ENCODE measurements around the gene RUSC1. TPM values are rescaled to one million over a fixed set of nuclear protein-coding genes. Genes with fewer than 3 reads are reported as not detected.

Gene RUSC1
- polyA plus RNA-seq, 1 of the 3 experiments (the other 2 are of a cell fraction): 49.9 TPM

DNA sequence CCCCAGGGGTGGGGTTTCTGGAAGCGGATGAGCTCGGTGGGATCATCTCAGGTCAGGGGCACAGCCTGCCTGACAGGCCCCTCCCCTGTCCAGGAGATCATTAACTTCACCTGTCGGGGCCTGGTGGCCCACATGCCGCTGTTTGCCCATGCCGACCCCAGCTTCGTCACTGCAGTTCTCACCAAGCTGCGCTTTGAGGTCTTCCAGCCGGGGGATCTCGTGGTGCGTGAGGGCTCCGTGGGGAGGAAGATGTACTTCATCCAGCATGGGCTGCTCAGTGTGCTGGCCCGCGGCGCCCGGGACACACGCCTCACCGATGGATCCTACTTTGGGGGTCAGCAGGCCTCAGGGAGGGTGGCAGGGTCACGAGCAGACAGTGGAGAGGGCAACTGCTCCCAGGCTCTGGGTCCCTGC lies 35.1 kb upstream of the RUSC1 start (continued):
- TF ChIP-seq, protein P1, sequence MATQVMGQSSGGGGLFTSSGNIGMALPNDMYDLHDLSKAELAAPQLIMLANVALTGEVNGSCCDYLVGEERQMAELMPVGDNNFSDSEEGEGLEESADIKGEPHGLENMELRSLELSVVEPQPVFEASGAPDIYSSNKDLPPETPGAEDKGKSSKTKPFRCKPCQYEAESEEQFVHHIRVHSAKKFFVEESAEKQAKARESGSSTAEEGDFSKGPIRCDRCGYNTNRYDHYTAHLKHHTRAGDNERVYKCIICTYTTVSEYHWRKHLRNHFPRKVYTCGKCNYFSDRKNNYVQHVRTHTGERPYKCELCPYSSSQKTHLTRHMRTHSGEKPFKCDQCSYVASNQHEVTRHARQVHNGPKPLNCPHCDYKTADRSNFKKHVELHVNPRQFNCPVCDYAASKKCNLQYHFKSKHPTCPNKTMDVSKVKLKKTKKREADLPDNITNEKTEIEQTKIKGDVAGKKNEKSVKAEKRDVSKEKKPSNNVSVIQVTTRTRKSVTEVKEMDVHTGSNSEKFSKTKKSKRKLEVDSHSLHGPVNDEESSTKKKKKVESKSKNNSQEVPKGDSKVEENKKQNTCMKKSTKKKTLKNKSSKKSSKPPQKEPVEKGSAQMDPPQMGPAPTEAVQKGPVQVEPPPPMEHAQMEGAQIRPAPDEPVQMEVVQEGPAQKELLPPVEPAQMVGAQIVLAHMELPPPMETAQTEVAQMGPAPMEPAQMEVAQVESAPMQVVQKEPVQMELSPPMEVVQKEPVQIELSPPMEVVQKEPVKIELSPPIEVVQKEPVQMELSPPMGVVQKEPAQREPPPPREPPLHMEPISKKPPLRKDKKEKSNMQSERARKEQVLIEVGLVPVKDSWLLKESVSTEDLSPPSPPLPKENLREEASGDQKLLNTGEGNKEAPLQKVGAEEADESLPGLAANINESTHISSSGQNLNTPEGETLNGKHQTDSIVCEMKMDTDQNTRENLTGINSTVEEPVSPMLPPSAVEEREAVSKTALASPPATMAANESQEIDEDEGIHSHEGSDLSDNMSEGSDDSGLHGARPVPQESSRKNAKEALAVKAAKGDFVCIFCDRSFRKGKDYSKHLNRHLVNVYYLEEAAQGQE (IDR thresholded peaks at IDR 0.05; ENCODE audit: low read depth, low read length): no peak
- TF ChIP-seq RFX5 (IDR thresholded peaks at IDR 0.05; ENCODE audit: low read length): no peak
- TF ChIP-seq, protein P2, sequence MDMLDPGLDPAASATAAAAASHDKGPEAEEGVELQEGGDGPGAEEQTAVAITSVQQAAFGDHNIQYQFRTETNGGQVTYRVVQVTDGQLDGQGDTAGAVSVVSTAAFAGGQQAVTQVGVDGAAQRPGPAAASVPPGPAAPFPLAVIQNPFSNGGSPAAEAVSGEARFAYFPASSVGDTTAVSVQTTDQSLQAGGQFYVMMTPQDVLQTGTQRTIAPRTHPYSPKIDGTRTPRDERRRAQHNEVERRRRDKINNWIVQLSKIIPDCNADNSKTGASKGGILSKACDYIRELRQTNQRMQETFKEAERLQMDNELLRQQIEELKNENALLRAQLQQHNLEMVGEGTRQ (IDR thresholded peaks at IDR 0.05; ENCODE audit: borderline replicate concordance, low read depth, low read length): no peak

GRCh38 chr1:155286544-155286943 lies 34.1 kb upstream of the RUSC1 start:
- Histone ChIP-seq H3K79me2 (ENCODE audit: insufficient read depth) (no peaks in the 10 kb centered on the region), H3K4me1 (ENCODE audit: control insufficient read depth in 1 of 2, insufficient read depth in 2 of 2, low read depth in 1 of 2, low read length in 1 of 2) (no peaks in the 10 kb centered on the region), H3K9me3 (no peaks in the 10 kb centered on the region), H3K4me2 (no peak overlapping the region), H3K9me2 (no peaks in the 10 kb centered on the region), H2AFZ (ENCODE audit: low read depth) (no peak overlapping the region), H3F3A (replicated peaks; ENCODE audit: insufficient read depth) (no peaks in the 10 kb centered on the region), H3K4me3 (ENCODE audit: low read depth in 2 of 2, low read length in 1 of 2) (no peak overlapping the region), H4K20me1 (ENCODE audit: insufficient read depth) (no peaks in the 10 kb centered on the region), H3K27me3 (ENCODE audit: insufficient read depth) (no peaks in the 10 kb centered on the region), H3K9ac (no peak overlapping the region), H3K36me3 (replicated peaks in 1 of 2; ENCODE audit: control insufficient read depth in 1 of 2, insufficient read depth in 2 of 2, low read length in 1 of 2) (no peaks in the 10 kb centered on the region), H3K27ac (ENCODE audit: low read depth in 2 of 2, low read length in 1 of 2) (no peak overlapping the region)
- DNase-seq: no peak
- WGBS (ENCODE audit: low lambda C conversion rate): 88% methylated on average over 2 of the region's 2 CpGs
- TF ChIP-seq ZBTB33 (IDR thresholded peaks at IDR 0.05; ENCODE audit: borderline replicate concordance, low read depth) (no peak), GATA2 (CRISPR knock-in tag; IDR thresholded peaks at IDR 0.05) (no peak), YY1 (IDR thresholded peaks at IDR 0.05; ENCODE audit: low read depth) (no peak), EP300 (IDR thresholded peaks at IDR 0.05; ENCODE audit: borderline replicate concordance in 1 of 2, low read depth in 1 of 2, low read length in 1 of 2) (no peak), POLR2AphosphoS5 (IDR thresholded peaks at IDR 0.05; ENCODE audit: low read depth, low read length) (no peak), TAF1 (IDR thresholded peaks at IDR 0.05; ENCODE audit: borderline replicate concordance, low read depth, low read length) (no peak), MAX (IDR thresholded peaks at IDR 0.05; ENCODE audit: low read depth) (no peak), NRF1 (IDR thresholded peaks at IDR 0.05; ENCODE audit: low read depth, low read length) (no peak), RAD21 (IDR thresholded peaks at IDR 0.05; ENCODE audit: low read length) (no peak), SMC3 (IDR thresholded peaks at IDR 0.05; ENCODE audit: low read depth, low read length) (no peak), MXI1 (IDR thresholded peaks at IDR 0.05; ENCODE audit: low read depth, low read length) (no peak), EZH2phosphoT487 (IDR thresholded peaks at IDR 0.05; ENCODE audit: borderline replicate concordance, low read depth) (no peak)
- TF ChIP-seq, protein P2 (IDR thresholded peaks at IDR 0.05; ENCODE audit: borderline replicate concordance, low read depth, low read length): no peak
- TF ChIP-seq, protein P3, sequence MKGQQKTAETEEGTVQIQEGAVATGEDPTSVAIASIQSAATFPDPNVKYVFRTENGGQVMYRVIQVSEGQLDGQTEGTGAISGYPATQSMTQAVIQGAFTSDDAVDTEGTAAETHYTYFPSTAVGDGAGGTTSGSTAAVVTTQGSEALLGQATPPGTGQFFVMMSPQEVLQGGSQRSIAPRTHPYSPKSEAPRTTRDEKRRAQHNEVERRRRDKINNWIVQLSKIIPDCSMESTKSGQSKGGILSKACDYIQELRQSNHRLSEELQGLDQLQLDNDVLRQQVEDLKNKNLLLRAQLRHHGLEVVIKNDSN (IDR thresholded peaks at IDR 0.05; ENCODE audit: borderline replicate concordance, low read depth): no peak
- TF ChIP-seq, protein P4, sequence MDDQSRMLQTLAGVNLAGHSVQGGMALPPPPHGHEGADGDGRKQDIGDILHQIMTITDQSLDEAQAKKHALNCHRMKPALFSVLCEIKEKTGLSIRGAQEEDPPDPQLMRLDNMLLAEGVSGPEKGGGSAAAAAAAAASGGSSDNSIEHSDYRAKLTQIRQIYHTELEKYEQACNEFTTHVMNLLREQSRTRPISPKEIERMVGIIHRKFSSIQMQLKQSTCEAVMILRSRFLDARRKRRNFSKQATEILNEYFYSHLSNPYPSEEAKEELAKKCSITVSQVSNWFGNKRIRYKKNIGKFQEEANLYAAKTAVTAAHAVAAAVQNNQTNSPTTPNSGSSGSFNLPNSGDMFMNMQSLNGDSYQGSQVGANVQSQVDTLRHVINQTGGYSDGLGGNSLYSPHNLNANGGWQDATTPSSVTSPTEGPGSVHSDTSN (IDR thresholded peaks at IDR 0.05): no peak
- POLR2A ChIA-PET: no interaction called here
- CTCF ChIA-PET: no interaction called here

Data from SK-N-SH (cell line).